VCaP (cell line): ENCODE data around the gene WIPF3.

ENCODE experiments used
- H3K27ac ChIP-seq: fragments of 450-650 bp; 2 replicates; pipeline ENCODE4 v1.5.1; 2017
- CTCF ChIP-seq: fragments of 450-650 bp; conservative IDR thresholded peaks from 2 replicates; pipeline ENCODE4 v1.5.1; 2017; ENCODE audit warnings: mild to moderate bottlenecking, moderate library complexity

WIPF3 gene

DNA sequence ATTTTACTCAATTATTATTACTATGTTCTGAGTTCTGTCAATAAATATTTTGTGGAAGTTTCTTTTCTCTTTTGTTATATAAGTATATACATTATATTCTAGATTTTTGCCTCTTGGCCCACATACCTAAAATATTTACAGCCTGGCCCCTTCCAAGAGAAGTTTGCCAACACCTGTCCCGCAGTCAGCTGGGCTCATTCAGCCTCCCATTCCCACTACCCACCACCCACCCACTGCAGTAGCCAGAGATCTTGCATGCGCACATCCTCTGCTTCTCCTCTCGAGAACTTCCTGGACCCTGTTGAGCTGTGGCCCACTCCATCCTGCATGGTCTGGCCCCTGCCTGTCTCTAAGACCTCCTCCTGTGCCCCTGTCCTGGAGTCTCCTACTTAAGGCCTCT lies 33.6 kb downstream of the WIPF3 start:
- H3K27ac ChIP-seq = no peak overlapping the region
- no peak for TF ChIP-seq CTCF

DNA sequence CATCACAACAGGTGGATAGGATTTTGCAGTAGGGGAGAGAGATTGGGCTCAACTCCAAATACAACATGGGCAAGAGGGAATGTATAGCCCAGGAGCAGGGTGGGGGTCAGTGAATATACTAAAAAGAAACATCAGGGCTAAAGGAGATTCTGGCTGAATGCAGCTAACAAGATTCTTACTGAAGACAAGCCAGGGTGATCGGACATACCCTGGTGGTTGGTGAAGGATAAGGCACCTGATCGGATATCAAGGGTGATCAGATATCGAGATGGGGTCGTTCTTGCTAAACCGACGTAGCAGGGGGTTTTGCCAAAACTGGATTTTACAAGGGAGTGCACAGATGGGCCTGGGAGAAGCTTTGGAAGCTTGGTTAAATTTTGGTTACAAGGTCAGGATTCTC lies 34.4 kb downstream of the WIPF3 start:
- TF ChIP-seq CTCF = 0 out of 2 replicates have a peak, but pooled peaks have one; percentile 12
- no peak overlapping the region for H3K27ac ChIP-seq

DNA sequence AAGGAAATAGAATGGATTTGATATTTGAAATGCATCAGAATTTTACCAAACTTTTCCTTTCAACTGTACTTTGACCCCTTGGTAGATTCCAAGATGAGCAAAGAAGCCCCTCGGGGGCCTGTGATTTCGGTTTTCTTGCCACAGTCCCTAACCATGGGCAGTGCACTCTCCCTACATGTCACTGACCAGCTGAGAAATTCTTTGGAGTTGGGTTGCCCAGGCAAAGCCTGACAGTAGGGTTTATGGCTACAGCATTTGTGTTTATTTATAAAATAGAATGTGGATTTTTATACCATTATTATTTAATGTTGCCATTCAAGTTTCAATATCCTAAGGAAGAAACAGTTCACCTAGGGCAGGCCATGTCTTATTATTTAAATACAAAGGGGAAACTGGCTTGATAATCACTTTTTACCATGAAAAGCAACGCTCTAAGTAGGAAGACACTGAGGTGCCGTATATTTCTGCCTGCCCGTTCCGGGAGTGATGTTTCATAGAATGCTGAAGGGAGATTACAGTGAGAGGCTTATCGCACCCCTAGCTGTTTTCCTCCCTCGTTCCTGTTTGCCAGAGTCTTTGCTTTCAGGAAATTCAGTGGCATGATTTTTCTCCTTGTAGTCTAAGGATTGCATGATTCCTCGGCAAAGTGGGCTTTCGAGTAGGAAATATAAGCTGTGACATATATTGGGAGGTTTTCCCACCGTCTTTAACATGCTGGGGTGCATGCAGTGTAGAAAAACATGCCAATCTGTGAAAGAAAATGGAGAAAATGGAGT lies 35.8 kb downstream of the WIPF3 start:
- no peak for TF ChIP-seq CTCF
- no peak overlapping the region for H3K27ac ChIP-seq

- peak overlapping the region; percentile 42 for H3K27ac ChIP-seq
- no peak for TF ChIP-seq CTCF
Observed at GRCh38 chr7:29843093-29843492, 36.8 kb downstream of the WIPF3 start.

GRCh38 chr7:29843726-29844125 lies 37.4 kb downstream of the WIPF3 start:
- H3K27ac ChIP-seq = peak overlapping the region; percentile 42
- no peak for TF ChIP-seq CTCF

GRCh38 chr7:29844559-29844958 lies 38.3 kb downstream of the WIPF3 start:
- TF ChIP-seq CTCF = no peak
- H3K27ac ChIP-seq = peak overlapping the region; percentile 42; the same call in 1 of the 2 replicates

- TF ChIP-seq CTCF = no peak
- no peak overlapping the region for H3K27ac ChIP-seq
Observed at GRCh38 chr7:29847496-29847895, 41.2 kb downstream of the WIPF3 start.
